ENCODE data around the gene HERC4. TPM values are rescaled to one million over a fixed set of nuclear protein-coding genes. Genes with fewer than 3 reads are reported as not detected.
A peak's percentile ranks its signal among the peaks of the same experiment; 100 is the strongest.
"Not testable (repeated sequence)": the region's sequence is repeated elsewhere in the genome, so short reads cannot be mapped to it uniquely, and the experiment has no call there.

HERC4 gene
- total and polyA plus RNA-seq, 12 donors, result 21.3 to 75.6 (median 49.7) TPM

DNA sequence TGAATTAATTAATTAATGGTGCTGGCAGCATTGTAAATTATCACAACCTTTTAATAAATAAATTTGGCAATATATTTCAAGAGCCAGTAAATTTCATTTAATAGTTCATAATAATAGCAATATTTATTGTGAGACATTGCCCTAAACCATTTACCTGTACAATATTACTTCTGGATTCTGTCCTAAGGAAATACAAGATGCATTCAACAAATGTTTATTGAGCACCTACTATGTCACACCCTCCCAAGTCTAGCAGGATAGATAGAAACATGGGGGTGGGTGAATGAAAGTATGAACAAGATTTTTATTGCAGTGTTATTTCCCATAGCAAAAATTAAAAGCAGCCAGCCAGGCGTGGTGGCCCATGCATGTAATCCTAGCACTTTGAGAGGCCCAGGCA, 4.4 kb upstream of the HERC4 start:
- H3K27me3 ChIP-seq, result no peaks in the 10 kb centered on the region
- no peak for DNase-seq
- no peaks in the 10 kb centered on the region for H3K9me3 ChIP-seq (replicated peaks in 1 of 3)
- 85 to 96% (median 92%) methylated on average over 1 of the region's 1 CpG for WGBS, 4 donors
- H3K36me3 ChIP-seq (replicated peaks in 1 of 2), result no peaks in the 10 kb centered on the region
- intact Hi-C loops (cut with DNase I), result no loop called here
- no peak overlapping the region for H3K4me3 ChIP-seq
- H3K27ac ChIP-seq, result no peak overlapping the region
- TF ChIP-seq, protein P1, sequence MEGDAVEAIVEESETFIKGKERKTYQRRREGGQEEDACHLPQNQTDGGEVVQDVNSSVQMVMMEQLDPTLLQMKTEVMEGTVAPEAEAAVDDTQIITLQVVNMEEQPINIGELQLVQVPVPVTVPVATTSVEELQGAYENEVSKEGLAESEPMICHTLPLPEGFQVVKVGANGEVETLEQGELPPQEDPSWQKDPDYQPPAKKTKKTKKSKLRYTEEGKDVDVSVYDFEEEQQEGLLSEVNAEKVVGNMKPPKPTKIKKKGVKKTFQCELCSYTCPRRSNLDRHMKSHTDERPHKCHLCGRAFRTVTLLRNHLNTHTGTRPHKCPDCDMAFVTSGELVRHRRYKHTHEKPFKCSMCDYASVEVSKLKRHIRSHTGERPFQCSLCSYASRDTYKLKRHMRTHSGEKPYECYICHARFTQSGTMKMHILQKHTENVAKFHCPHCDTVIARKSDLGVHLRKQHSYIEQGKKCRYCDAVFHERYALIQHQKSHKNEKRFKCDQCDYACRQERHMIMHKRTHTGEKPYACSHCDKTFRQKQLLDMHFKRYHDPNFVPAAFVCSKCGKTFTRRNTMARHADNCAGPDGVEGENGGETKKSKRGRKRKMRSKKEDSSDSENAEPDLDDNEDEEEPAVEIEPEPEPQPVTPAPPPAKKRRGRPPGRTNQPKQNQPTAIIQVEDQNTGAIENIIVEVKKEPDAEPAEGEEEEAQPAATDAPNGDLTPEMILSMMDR (IDR thresholded peaks at IDR 0.05), result no peak
- no peak for TF ChIP-seq POLR2A (IDR thresholded peaks at IDR 0.05)
- H3K4me1 ChIP-seq (replicated peaks in 1 of 2), result peaks cover 5% of the 10 kb centered on the region in 2 donors

DNA sequence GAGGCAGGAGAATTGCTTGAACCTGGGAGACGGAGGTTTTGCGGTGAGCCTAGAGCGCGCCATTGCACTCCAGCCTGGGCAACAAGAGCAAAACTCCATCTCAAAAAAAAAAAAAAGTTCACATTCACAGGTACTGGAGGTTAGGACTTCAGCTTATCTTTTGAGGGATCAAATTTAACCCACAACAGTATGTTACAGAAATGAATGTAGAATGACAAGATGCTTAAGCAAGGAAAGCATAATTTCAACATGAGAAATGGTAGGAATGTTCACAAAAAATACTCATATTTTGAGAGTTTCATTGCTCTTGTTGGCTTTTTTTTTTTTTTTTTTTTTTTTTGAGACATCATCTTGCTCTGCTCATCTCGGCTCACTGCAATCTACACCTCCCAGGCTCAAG, 1.9 kb upstream of the HERC4 start:
- H3K27ac ChIP-seq, result no peak overlapping the region
- no peak for TF ChIP-seq POLR2A (IDR thresholded peaks at IDR 0.05)
- TF ChIP-seq, protein P1 (IDR thresholded peaks at IDR 0.05), result no peak
- intact Hi-C loops (cut with DNase I), result no loop called here
- no peaks in the 10 kb centered on the region for H3K36me3 ChIP-seq (replicated peaks in 1 of 2)
- no peak overlapping the region for H3K4me3 ChIP-seq
- H3K9me3 ChIP-seq (replicated peaks in 1 of 3), result no peaks in the 10 kb centered on the region
- no peak for DNase-seq
- peaks cover 20 to 24% of the 10 kb centered on the region in 2 donors for H3K4me1 ChIP-seq (replicated peaks in 1 of 2)
- WGBS, 4 donors, result 95 to 96% (median 96%) methylated on average over 3 to 5 of the region's 5 CpGs
- no peaks in the 10 kb centered on the region for H3K27me3 ChIP-seq

DNA sequence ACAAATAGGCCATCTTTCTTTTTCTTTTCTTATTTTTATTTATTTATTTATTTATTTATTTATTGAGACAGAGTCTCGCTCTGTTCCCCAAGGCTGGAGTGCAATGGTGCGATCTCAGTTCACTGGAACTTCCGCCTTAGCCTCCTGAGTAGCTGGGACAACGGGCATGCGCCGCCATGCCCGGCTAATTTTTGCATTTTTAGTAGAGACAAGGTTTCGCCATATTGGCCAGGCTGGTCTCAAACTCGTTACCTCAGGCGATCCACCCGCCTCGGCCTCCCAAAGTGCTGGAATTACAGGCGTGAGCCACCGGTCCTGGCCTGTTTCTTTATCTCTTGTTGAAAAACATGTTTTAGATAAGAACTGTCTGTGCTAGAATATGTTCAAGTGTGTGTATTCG, 998 bp upstream of the HERC4 start:
- intact Hi-C loops (cut with DNase I); H3K9me3 ChIP-seq (replicated peaks in 1 of 3); H3K36me3 ChIP-seq (replicated peaks in 1 of 2); H3K4me3 ChIP-seq; H3K27ac ChIP-seq; DNase-seq; H3K27me3 ChIP-seq: not testable (repeated sequence)
- 94 to 98% (median 97%) methylated on average over 15 of the region's 15 CpGs for WGBS, 4 donors
- peaks cover 22 to 33% of the 10 kb centered on the region in 2 donors for H3K4me1 ChIP-seq (replicated peaks in 1 of 2)

DNA sequence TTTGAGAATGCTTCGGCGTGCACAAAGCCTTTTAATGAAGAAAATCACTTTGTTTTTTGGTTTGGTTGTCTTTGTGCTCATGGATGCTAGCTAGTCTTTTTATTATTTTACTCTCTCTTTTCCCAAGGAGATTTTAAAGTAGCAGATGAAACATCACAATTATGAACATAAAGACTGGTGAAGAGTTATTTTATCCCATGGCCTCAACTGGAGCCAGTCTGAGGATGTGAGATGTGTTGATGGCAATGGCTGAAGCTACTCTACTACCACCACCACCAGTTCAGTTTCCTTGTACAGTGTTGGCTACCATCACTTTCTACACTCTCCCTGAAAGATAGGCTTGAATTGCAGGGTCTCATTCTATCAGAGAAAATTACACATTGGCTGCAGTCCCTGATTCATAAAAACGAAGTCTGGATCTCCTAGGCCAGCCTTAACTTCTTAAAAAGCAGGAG, 494 bp upstream of the HERC4 start:
- no peaks in the 10 kb centered on the region for H3K9me3 ChIP-seq (replicated peaks in 1 of 3)
- H3K36me3 ChIP-seq (replicated peaks in 1 of 2), result no peaks in the 10 kb centered on the region
- H3K4me3 ChIP-seq, result peak overlapping the region in 2 of 4 donors; percentile 87 to 97
- WGBS, 4 donors, result 29 to 32% (median 30%) methylated on average over 3 of the region's 3 CpGs
- TF ChIP-seq, protein P1 (IDR thresholded peaks at IDR 0.05), result no peak
- TF ChIP-seq POLR2A (IDR thresholded peaks at IDR 0.05), result no peak
- intact Hi-C loops (cut with DNase I), result no loop called here
- no peaks in the 10 kb centered on the region for H3K27me3 ChIP-seq
- H3K27ac ChIP-seq, result peak overlapping the region in 3 of 5 donors; percentile 20 to 100 (median 99)
- H3K4me1 ChIP-seq (replicated peaks in 1 of 2), result peaks cover 22 to 38% of the 10 kb centered on the region in 2 donors
- DNase-seq, result no peak

All from adrenal gland (tissue), 12 donors.